ENCODE results near the gene HUNK. TPM values are rescaled to one million over a fixed set of nuclear protein-coding genes. Genes with fewer than 3 reads are reported as not detected.

Gene HUNK
- total and polyA plus RNA-seq, 2 of the 8 experiments (the other 6 are each of a cell fraction or from before 2014, with no cell fraction given) = 1.9 to 10.2 TPM

GRCh38 chr21:31837618-31838390 is 35.0 kb upstream of the HUNK start (continued):
- TF ChIP-seq CHD7 (IDR thresholded peaks at IDR 0.05; ENCODE audit: insufficient replicate concordance, low read length) = no peak
- no peak for TF ChIP-seq HDAC6 (IDR thresholded peaks at IDR 0.05; ENCODE audit: low read depth, low read length)
- no peak for TF ChIP-seq POU5F1 (IDR thresholded peaks at IDR 0.05; ENCODE audit: low read depth, low read length)
- TF ChIP-seq, protein P1, sequence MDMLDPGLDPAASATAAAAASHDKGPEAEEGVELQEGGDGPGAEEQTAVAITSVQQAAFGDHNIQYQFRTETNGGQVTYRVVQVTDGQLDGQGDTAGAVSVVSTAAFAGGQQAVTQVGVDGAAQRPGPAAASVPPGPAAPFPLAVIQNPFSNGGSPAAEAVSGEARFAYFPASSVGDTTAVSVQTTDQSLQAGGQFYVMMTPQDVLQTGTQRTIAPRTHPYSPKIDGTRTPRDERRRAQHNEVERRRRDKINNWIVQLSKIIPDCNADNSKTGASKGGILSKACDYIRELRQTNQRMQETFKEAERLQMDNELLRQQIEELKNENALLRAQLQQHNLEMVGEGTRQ (IDR thresholded peaks at IDR 0.05; ENCODE audit: low read length) = no peak
- no peak for TF ChIP-seq GTF2F1 (IDR thresholded peaks at IDR 0.05; ENCODE audit: borderline replicate concordance, low read depth, low read length)
- TF ChIP-seq MAX (IDR thresholded peaks at IDR 0.05) = no peak
- TF ChIP-seq SP2 (IDR thresholded peaks at IDR 0.05; ENCODE audit: low read length) = no peak
- no peak for TF ChIP-seq HDAC2 (IDR thresholded peaks at IDR 0.05; ENCODE audit: borderline replicate concordance in 1 of 2, low read depth in 2 of 2, low read length in 2 of 2)
- TF ChIP-seq TAF1 (IDR thresholded peaks at IDR 0.05; ENCODE audit: low read depth, low read length) = no peak
